Islet precursor cell (in vitro differentiated cells): Measurements from ENCODE around the gene KIAA1217.
A peak's percentile ranks its signal among the peaks of the same experiment; 100 is the strongest.
"Not testable (repeated sequence)": the region's sequence is repeated elsewhere in the genome, so short reads cannot be mapped to it uniquely, and the experiment has no call there.

Experiments used
- DNase-seq: peaks from one replicate; pipeline ENCODE4 v3.0.0-alpha.2; 2018

The KIAA1217 gene

DNA sequence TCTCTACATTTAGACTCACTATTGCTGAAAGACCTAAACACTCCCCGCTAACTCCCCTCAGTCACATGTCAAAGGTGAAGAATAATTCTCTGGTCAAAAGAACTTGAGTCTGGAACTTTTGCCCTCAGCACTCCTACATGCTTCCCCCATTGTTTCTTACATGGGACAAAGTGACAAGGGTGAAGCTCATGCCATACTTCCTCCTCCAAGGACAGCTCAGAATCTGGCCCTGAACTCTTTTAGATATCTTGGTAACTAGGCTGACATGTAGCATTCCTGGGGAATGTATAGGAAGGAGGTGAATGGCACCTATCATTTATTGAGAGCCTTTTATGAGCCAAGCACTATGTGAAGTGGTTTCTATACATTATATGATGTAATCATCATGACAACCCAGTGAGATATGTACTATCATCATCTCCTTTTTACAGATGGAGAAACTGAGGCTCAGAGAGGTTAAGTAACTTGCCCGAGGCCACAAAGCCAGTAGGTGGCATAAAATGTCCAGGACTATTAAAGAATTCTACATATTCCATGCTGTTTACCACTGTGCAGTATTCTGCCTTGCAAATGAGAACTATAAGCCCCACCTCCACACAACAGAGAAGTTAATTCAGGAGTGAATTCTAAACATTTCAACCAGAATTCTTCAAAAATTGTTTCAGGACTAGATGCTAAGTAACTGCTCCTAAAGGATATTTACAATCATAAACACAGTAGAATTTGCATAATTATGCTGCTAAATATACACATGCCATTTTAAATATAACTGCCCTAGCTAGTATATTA lies 268.2 kb downstream of the KIAA1217 start:
- DNase-seq: no peak

DNA sequence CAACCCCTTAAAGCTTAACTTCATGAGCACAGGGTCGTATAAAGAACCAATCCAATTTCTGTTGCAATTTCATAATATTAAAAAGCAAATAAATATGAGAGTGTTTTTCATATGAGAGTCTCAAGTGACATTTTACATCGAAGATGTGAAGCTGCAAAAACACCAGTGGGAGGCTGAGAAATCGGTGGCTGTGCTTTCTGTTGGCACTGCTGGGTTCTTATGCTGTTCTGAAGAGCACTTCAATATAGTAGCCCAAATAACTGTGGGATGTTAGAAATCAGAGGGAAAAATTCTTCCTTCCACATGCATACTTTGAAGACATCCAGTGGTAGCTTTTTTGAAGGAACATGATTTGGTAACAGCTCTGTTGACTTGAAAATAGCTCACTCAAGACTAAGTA lies 269.0 kb downstream of the KIAA1217 start:
- no peak for DNase-seq

DNA sequence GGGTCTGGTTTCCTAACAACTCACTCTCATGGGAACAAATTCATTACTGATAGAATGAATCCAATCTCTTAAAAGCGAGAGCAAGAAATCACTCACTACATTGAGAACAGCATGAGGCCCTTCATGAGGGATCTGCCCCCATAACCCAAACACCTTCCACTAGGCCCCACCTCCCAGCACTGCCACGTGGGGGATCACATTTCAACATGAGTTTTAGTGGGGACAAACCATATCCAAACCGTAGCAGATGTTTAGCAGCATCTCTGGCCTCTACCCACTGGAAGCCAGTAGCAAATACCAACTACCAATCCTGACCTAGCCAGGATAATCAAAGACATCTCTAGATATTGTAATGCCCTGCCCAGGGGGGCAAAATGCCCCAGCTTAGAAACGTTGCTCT lies 270.9 kb downstream of the KIAA1217 start:
- no peak for DNase-seq

DNA sequence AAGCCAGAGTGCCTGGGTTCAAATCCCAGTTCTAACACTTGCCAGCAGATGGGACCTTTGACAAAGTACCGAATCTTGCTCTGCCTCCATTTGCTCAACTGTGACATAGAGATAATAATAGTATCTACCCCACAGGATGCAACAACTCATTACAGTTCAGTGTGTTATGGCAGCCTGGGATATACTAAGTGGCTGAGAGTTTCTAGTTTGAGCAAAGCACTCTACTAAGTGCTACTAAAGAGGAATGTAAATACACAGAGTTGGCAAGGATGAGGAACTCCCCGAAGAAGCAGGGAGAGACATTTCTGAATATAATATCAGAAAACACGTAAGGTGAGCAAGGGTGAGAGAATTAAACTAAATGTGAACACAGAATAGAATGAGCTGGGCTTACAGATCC lies 271.5 kb downstream of the KIAA1217 start:
- DNase-seq: no peak

DNA sequence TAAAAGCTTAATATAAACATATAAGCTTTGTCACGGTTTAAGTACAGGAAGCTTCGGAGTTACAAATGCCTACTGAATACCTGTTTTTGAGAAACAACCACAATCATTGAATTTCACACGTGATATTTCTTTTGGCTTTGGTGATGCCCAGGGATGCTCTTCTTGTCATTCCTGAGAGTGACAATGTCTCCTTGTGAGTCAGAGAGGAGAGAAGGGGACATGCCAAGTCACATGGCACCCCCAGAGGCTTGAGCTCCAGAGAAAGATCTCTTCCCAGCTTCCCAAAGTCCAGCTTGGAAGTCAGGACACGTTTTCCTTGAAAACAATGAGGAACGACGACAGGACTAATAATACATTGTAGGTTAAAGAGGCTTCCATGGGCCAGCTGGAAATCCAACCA lies 272.3 kb downstream of the KIAA1217 start:
- DNase-seq: no peak

DNA sequence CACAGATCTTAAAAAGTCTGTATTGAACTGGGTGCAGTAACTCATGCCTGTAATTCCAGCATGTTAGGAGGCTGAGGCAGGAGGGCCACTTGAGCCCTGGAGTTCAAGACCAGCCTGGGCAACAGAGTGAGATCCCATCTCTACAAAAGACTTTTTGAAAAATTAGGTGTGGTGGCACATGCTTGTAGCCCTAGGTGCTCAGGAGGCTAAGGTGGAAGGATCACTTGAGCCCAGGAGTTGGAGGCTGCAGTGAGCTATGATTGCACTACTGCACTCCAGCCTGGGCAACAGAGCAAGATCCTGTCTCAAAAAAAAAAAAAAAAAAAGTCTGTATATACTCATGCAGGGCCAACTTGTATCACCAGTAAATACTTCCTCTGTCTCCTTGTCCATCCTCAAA lies 273.8 kb downstream of the KIAA1217 start:
- DNase-seq: not testable (repeated sequence)

DNA sequence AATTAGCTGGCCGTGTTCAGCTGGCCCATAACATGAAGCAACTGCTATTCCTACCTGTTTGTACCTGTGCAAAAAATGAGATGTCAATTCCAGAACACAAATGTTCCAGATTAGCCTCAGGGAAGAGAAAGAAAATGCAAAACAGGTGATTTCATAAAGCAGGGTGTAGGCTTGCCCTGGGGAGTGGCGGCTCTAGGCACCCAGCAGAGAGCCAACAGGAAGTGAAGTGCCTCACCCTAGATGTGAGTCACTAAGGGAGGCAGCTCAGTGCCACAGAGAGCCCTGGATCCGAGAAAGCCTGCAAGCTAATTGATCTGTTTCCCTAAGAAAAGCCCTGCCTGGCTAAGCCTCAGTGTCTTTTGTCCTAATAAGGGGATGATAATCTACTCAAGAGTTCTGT lies 274.8 kb downstream of the KIAA1217 start:
- DNase-seq: peak; percentile 87

DNA sequence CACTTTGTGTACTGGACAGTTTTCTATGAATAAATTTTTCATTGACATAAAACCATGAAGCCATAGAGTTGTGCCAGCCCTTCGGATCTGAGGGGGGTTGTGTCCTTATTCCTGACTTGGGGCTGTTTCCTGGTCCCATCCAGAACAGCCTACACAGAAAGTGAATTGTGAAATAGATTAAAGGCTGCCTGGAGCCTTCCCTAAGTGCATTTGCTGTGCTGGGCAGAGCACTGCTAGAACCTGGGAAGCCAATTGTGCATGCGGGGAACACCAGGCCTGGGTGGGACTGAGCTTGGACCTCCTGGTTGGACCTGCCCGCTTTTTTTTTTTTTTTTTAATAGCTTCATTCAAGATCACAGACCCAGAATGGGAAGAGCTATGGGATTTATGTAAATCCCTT lies 275.8 kb downstream of the KIAA1217 start:
- DNase-seq: peak; percentile 16

DNA sequence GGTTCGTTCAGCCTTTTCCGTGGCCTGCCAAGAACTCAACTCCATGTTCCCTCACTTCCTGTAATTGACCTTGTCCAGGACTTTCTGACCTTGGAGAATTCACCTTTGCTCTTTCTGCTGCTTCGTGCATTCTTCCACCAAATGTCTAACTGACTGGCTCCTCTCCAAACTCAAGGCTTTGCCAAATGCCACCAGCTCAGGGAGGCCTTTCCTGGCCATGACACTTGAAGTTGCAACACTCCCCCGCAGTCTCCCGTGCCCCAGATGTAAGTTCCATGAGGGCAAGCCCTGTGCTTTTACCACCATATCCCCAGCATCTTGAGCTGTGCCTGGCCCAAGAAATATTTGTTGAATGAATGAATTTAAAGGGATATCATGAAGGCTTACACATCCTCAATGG lies 276.4 kb downstream of the KIAA1217 start:
- DNase-seq: peak; percentile 14

DNA sequence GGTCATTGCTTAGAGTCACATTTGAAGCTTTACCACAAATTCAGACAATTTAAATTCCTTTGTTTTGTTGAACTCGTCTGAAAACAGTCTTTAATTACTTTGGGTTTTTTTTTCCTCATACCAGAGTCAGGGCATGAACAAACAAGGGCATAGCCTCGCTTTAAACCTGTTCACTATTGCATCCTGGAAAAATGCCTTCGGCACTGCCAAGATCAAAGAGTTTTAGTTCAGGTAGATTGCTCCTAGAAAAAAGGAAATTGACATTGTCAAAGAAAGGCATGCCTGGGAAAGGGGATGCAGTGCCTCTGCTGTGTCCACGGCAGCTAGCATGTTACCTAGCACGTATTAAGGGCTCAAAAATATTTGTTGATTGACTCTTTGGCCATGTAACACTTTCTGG lies 279.7 kb downstream of the KIAA1217 start:
- peak; percentile 64 for DNase-seq

DNA sequence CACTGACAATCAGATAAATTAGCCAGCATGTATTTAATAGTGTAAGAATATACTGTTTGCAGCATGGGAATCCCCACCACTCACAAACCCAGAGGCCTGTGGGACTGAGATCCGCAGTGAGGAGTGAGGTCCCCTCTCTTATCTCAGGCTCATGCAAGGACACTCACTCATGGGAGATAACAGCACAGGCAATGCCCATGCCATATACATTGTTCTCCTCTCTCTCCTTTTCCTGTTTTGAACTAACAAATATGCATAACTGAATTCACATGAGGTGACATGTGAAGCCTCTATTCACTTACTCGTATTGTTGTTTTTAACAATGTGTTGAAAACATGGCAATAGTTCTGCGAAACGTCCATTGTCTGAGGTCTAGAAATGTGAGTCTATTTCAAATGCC lies 284.2 kb downstream of the KIAA1217 start:
- DNase-seq: no peak

DNA sequence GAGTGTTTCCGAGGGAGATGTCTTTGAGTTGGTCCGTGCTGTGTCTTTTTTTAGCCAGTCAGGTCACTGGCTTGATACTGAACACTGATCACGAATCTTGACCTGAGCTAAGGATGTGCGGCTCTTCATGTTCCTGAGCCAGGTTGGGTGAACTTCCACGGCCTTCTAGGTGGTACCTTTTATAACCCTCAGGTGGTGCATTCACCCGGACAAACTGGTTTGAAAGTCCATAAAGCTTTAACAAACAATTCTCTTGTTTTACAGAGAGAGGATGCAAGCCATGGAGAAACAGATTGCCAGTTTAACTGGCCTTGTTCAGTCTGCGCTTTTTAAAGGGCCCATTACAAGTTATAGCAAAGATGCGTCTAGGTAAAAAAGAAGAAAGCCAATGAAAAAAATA lies 285.3 kb downstream of the KIAA1217 start:
- no peak for DNase-seq

DNA sequence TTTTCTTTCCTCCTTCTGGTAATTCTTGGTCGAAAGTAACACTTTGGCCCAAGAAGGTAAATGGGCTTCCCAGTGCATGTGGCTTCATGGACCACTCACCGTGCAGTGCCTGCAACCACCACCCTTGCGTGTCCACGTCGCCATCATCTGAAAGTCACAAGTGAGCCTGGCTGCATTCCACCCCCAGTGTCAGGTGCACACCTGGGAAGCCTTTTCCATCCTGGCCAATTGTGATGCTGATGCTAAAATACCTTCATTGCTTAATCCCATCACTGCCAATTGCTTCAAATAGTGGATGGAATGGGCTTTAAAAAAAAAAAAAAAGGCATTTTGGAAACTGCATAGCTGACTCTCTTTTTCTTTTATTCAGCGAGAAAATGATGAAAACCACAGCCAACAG lies 285.8 kb downstream of the KIAA1217 start:
- DNase-seq: no peak

DNA sequence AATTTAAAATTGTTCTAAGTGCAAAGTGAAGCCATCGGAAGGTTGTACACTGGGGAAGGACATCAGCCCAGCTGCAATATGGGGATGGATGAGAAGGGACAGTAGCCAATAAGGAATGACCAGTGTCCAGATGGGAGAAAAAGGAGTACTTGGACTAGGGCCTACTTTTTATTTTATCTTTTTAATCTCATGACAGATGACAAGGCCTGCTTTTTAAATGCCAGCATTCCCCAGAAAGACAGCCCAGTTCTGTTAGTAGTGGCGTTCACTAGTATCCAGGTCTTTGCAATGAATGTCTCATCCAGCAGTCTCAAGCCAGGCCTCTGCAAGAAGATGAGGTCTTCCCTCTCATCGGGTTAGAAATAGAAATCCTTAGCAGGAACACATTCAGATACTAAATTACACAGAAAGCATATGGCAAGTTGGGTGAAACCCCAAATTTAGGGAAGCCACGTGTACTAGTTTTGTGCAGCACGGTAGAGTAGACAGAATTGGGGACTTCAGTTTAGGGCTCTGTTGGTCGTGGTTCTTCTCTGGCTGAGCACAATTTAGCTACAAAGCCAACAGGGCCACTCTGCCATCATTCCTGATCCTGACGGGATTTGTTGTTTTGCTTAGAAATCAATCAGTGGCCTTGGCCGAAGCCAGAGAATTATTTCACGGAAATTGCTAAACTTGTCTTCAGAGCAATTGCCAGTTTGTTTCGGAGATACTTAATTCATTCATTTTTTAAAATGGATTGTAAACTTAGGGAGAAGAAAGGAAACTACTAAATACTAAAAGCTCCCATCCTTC lies 286.9 kb downstream of the KIAA1217 start:
- DNase-seq: no peak

DNA sequence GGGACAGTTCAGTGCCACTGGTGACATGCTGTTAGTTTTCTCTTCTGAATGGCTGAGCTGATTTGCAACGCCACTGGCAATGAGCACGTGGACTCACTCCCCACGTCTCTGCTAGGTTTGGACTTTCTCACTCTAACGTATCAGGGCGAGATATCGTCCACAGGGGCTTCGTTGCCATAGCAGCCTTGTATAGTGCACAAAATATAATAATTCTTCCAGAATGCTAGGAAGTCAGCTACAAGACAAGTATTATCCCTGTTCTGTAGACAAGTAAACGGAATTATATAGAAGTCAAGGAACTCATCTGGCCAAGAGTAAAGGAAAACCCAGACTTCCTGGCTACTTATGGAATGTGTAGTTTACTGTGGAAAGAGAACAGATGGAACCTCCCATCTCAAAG lies 288.0 kb downstream of the KIAA1217 start:
- no peak for DNase-seq

DNA sequence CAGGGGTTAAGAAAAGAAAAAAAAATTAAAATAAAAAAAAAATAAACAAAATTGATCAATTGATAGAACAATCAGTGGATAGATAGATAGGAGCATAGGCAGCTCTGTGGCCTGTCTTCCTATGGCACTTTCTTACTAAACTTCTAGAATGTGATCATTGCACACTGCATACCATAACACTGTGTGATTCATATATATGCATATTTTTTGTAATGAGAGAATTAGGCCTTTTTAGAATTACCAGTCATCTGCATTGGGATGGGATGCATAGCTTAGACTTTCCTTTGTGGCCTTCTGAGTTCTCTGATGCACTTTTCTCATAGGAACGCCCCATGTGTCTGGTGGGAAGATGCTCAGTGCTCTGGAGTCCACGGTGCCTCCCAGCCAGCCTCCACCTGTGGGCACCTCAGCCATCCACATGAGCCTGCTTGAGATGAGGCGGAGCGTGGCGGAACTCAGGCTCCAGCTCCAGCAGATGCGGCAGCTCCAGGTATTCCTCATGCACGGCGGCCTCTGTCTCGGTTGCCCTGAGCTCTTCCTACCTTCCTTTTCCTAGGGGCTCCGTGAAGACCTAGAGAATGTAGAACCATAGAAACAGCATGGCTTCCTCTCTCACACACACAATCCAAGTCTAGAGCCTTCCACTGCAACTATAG lies 292.2 kb downstream of the KIAA1217 start:
- DNase-seq: no peak

DNA sequence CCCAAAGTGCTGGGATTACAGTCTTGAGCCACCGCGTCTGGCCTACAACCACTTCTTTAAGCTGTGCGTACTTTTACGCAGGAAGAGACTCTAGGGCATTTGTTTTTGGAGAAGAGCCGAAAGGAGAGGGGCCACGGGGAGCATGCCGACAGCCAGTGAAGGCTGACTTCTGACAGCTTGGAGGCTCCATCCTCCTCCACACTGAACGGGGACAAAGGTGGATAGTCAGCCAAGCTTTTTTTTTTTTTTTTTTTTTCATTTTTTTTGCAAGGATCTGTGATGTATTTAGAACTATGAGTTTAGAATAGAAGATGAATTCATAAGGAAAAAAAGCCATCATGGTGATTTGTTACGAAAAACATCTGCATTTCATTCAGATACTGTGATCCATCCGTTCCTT lies 293.1 kb downstream of the KIAA1217 start:
- DNase-seq: no peak

DNA sequence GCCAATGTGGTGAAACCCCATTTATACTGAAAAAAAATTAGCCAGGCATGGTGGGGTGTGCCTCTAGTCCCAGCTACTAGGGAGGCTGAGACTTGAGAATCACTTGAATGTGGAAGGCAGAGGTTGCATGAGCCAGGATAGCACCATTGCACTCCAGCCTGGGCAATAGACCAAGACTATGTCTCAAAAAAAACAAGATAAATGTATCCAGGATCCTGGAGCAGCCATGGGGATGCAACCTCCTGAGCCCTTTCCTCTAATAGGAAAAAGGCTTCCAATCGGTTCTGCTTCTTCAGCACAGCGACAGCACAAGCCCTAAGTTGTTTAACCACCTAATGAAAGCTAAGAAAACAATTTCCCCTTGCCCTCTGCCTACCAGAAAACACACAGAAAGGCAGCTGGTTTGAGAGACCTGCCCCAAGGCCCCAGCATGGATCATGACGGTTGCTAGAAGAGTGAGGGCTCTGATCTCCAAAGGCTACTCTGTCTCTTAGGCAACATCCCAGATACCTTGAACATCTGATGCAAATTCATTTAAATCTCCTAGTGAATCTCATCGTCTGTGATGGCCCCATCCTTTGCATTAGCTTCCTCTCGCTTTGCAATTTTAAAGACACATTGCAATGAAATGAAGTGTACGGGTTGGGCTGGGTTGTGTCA lies 294.0 kb downstream of the KIAA1217 start:
- DNase-seq: no peak

DNA sequence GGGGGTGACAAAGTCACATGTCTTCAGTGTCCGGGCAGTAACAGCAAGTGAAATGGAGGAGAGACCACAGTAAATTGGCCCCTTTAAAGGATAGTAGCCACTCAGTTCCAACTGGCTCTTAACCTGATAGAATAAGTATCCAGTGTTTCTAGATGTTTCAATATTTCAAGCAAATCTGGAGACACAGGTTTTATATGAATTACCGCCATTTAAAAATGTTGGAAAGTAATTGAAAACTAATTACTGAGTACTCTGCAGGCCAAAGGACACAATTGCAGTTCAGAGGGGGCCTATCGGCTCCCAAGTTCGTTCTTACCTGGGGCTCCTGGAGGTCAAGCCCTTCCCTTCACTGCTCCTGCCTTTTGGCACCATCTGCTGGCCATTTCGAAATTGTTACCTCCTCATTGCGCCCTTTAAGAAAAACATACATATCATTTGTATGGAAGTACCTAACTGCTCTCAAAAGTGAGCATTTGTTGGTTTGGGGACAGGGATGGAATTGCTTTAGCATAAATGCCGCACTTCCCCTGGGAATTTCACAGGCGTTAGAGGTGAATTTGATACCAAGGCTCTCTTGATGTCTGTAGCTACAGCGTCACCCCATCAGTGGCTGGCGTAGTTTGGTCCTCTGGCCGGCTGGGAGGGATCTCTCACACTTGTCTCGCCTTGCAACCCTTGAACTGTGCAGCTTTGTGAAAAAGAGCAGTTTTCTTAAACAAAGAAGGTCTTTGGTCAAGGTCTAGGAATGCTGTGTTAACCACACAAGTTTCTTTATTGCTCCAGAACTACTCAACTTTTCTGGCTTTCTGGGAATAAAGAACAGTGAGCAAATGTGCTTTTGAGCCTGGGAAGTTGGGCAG lies 294.8 kb downstream of the KIAA1217 start:
- peak; percentile 74 for DNase-seq

DNA sequence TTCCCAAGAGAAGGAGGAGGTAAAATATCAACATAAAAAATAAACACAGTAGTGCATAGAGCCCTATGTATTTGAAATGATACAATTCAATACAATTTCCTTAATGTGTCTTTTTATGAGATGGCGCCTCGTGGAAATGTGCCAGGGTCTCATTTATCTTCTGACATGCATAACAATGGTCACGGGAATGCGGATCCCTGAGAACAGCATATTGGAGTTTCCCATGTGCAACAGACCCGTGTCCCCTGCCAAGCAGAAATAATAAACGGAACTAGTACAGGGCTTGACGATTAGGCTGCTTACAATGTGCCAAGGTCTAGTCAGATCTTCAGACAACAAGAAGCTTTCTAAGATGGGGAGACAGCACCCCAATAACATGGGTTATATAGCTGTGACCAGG lies 296.8 kb downstream of the KIAA1217 start:
- DNase-seq: no peak

DNA sequence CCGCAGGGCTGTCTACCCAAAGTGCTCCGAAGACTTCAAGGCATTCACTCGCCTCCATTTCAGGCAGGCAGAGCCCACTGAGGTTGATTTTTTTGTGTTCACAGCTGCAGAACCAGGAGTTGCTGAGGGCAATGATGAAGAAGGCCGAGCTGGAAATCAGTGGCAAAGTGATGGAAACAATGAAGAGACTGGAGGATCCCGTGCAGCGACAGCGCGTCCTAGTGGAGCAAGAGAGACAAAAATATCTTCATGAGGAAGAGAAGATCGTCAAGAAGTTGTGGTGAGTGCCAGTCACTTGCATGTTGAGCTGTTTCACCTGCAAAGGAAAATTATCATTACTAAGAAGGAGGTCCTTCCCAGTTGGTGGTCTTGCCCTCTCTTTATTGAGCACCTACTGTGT lies 304.2 kb downstream of the KIAA1217 start:
- peak; percentile 60 for DNase-seq

DNA sequence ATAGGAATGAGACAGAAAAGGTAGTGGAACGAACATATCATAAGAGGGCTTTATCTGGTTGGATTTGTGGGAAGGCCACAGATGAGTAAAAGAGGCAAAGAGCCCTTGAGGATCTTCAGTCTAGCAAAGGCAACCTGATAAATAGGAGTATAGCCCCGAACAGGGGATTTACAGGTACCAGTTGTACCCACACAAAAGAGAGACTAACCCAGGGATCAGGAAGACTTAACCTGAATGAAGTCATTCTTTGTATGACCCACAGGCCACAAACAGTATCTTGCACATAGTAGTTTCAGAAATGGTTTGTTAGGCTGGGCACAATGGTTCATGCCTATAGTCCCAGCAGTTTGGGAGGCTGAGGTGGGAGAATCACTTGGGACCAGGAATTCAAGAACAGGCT lies 306.5 kb downstream of the KIAA1217 start:
- DNase-seq: no peak
